HTR-8/SVneo (cell line): ENCODE results near the gene NRIP1.

Experiments used
- DNase-seq: peaks from one replicate; pipeline ENCODE4 v3.0.0; 2011; ENCODE audit warnings: low spot score, mixed read lengths; ENCODE audit not compliant: insufficient read length
- FAIRE-seq: peaks from 2 replicates; lab custom pipeline; 2011; peaks lifted over from hg19 to GRCh38; lab: Jason Lieb, UNC

NRIP1 gene

DNA sequence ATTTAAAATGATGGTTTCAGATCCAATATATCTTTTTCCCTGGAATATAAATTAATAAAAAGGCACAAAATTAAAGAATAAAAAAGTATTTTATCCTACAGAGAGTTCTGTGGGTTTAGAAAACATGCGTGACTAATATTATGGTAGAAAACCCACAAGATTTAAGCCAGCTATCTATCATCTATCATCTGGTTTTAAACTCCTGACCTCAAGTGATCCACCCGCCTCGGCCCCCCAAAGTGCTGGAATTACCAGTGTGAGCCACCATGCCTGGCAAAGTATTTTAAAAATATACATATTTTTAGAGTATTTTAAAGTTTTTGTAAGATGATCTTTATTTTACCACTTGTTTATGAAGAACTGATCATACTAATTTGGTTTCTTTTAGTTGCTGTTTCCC is 79.5 kb downstream of the NRIP1 start:
- no peak for FAIRE-seq
- no peak for DNase-seq

DNA sequence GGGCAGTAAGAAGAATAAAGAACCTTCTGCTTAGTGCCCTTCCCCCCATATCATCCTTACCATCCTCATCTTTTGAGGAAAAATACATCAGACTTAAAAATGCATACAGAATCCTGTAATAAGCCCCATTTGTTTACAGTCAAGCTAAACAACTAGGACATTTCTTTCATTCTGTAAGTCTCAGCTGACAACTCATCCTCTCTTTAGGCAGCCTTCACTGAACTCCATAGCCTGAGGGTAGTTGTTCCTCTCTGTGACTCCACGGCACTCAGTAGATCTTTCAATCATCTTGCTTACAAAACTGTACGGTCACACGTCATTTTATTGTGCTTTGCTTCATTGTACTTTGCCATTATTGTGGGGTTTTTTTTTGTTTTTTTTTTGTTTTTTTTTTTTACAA is 82.5 kb downstream of the NRIP1 start:
- DNase-seq (no peak), FAIRE-seq (peak; percentile 31)

DNA sequence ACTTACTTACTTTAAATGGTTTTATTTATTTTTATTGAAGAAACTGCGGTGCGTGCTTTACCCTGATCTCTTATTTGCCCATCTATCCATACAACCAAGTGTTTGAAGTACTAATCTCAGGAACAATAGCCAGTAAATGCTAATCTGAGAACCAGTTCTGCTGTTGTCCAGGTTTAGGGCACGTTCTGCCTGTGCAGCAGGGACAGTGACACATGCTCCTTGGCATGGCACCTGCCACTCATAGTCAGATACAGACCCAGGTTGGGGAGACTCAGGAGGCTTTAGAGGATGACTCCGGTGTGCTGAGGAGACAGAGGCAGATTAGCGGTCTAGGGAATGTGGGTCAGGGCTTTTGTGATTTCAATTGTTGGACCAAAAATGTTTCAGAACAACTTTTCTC is 83.6 kb downstream of the NRIP1 start:
- FAIRE-seq (no peak), DNase-seq (no peak)

DNA sequence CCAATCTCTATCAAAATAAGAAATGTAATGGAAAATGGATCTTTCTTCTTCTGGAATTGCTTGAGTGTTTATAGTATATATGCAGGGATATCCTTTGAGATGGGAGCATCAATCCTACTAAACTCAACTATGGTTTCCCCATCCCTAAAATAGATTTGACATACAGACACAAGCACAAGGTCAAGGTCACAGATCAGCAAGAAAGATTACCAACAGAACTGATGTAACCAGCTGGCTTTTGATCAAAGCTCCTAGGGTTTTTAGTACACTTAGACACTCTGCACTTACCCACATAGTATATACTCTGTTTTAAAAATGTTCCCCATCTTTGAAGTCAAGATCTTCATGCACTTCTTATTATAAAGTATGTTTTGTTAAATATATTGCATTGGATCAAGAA is 85.5 kb downstream of the NRIP1 start:
- FAIRE-seq (no peak), DNase-seq (no peak)

DNA sequence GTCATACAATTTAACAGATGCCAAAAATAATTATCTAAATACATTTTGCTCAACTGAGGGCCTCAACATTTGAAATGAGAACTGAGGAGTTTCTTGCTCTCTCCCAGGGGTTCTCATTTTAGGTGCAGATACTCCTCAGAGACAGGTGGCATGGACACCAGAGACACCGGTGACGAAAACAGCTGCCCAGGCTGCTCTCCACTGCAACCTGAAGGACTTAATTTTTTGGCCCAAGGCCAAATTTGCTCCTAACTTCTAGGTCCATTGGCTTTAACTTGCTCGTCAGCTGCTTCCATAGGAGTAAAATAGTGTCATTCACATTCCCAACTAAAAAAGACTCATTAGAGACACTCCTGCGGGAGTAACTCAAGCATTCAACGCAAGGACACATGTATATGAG is 87.0 kb downstream of the NRIP1 start:
- FAIRE-seq, result no peak
- DNase-seq, result no peak

DNA sequence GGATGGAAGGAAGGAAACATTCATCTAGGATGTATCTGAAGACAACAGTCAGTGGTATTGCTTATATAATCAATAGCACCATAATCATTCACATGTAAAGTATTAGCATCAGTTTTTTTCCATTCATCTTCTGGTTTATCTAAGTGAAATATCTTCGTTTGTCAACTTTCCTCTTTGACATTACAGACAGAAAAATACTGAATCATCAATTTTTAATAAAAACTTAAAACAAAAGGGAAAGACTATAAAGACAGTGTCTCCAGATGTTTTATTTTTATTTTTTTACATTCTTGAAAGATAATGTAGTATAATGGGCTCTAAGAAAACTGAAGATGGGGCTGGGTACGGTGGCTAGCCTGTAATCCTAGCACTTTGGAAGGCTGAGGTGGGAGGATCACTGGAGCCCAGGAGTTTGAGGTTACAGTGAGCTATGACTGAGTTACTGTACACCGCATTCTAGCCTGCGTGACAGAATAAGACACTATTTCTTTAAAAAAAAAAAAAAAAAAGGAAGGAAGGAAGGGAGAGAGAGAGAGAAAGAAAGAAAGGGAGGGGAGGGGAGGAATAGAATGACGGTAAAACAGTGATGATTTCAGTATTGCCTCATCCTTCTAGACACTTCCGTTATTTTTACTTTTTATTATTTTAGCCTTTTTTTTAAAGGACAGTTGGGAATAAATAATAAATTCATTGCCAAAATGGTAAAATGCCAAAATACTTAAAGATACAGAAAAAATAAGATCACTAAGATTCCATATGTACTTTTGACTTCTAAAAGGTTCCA is 89.5 kb downstream of the NRIP1 start:
- FAIRE-seq (no peak), DNase-seq (no peak)

DNA sequence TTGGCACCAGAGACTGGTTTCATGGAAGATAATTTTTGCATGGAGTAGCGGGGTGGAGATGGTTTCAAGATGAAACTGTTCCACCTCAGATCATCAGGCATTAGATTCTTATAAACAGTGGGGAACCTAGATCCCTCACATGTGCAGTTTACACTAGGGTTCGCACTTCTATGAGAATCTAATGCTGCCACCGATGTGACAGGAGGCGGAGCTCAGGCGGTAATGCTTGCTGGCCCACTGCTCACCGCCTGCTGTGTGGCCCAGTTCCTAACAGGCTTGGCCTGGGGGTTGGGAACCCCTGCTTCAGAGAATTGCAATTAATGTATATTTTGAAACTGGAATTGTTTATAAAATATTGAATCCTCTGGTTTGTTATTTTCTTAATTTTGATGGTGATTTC is 92.1 kb downstream of the NRIP1 start:
- DNase-seq, result no peak
- FAIRE-seq, result no peak

DNA sequence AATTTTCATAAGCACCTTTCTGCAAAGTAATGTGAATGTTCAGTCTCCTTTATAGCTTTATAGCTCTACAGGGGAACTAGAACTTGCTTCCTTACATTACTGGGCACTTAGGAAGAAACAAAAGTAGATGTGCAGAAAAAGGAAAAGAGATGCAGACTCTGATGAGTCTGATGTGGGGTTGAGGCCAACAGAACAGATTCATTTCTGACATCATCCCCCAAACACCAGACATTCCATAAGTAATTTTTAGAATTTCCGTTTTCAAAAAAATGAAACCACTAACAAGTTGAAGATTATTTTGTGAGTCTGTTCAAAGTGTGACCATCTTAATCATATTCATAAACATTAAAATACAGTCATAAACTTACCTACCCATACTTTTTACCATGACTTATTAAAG is 96.0 kb downstream of the NRIP1 start:
- no peak for FAIRE-seq
- DNase-seq, result no peak

DNA sequence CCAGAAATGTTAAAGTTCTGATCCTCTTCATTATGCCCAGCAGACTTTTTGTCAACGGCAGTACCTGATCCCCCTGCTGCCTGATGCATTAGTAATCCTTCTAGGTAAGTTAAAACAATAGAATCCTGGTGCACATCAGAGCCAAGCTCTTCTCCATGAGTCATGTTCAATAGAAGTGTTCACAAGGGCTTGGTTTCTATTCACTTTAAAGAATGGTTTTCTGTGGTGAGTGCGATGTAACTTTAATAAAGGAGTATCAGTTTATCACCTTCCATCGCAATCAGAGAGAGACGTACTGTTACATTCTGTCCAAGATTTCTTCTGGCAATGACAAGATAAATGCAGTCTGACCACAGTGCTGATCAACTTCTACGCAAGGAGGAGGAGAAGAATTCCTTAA is 96.8 kb downstream of the NRIP1 start:
- FAIRE-seq, result no peak
- no peak for DNase-seq

DNA sequence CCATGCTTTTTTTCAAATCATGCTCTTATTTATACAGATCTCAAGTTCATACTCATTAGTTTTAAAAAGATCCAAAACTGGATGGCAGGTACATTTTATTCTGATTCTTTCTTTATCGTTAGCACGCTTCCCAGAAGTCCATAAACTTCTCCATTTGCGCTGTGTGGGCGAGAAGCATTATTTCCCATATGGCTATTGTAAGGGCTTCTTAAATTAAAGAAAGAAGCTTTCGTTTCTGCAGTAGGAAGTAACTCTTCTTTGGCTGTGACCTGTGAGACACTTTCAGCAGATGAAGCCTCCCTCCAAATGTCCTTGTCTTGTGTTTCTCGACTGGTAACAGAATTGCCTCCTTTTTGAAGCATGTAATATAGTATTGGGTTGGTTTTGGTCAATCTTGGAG is 100.2 kb downstream of the NRIP1 start:
- FAIRE-seq (no peak), DNase-seq (no peak)

DNA sequence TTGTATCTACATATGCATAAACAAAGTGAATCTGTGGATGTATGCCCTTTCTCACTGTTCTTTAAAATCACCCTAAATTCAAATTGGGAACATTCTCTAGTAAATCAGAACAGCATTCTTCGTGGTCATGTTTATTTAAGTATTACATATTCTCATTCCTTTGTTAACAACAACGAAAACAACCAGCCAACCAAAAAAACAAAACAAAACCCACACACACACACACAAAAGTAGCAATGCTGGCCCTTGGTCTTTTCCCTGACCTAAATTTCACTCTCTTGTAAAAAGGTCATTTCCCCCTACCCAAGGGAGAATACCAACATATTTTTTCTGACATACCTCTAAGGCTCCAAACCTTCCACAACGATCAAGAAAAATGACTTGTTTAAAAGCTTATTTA is 102.6 kb downstream of the NRIP1 start:
- DNase-seq, result no peak
- no peak for FAIRE-seq

DNA sequence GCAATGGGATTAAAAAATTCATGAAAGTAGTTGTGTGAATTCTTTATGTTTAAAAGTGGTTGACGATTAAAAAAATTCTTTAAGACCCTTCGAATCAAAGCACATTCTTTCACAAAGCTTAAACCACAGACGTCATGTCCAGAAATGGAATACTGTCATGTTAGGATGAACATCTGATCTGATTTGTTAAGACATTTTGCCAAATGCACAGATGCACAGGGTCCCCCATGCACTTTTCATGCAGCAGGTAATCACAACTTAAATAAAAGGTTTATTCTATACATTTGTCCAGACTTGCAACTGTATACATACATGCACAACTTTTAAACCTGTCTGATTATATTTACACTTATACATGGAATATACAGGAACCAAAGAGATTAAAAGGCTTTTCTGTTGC is 103.3 kb downstream of the NRIP1 start:
- DNase-seq, result no peak
- FAIRE-seq, result no peak

DNA sequence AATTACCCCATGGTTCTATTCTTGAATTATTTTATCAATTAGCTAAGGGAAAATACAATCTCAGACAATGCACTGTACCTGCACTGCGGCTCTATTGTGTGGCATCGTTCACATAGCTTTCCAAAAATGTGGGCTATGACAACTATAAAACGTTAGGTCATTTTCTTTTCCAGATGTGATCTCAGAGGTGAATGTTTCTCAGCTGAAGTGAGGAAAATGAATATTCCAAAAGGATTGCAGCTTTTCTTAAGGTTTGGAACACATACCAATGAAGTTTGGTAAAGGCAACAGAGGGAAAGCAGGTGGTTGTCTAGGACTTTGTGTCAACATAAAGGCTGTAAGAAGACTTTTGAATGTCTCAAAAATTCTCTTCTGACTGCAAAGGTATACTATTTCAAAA is 105.5 kb downstream of the NRIP1 start:
- DNase-seq (no peak), FAIRE-seq (no peak)

DNA sequence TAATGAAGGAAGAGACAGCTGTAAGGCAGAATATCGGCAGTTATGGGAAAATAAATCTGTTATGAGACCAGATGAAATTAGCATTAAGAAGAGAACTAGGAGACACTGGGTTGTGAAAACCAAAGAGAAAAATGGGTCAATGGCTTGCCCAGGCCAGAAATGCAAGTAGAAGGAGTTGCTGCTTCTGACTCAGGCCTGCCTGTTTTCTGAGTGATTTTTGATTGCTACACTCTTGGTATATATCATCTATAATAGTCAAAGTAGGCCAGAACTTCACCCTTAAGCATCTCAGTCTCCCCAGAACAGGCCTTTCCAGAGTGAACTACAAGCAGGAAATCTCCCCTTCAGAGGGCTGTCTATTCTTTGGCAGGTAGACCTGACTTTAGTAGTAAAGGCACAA is 107.0 kb downstream of the NRIP1 start:
- FAIRE-seq (no peak), DNase-seq (no peak)

DNA sequence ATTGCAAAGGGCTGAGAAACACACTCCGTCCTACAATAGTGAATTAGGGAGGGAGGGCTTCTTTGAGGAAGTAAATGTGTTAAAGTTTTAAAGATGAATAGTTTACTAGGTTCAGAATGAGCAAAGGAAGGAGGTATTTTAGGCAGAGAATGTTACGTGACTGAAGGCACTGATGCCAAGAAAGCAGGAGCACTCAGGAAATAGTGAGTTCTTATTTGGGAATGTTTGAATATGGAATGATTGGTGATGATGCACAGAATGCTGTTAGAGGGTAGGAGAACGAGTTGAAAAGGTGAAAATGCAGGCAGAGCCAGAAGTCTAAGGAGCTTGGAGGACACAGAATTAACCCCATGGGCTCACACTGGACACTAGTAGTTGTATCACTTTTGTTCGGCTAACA is 108.0 kb downstream of the NRIP1 start:
- FAIRE-seq (peak; percentile 65), DNase-seq (peak; percentile 10)

DNA sequence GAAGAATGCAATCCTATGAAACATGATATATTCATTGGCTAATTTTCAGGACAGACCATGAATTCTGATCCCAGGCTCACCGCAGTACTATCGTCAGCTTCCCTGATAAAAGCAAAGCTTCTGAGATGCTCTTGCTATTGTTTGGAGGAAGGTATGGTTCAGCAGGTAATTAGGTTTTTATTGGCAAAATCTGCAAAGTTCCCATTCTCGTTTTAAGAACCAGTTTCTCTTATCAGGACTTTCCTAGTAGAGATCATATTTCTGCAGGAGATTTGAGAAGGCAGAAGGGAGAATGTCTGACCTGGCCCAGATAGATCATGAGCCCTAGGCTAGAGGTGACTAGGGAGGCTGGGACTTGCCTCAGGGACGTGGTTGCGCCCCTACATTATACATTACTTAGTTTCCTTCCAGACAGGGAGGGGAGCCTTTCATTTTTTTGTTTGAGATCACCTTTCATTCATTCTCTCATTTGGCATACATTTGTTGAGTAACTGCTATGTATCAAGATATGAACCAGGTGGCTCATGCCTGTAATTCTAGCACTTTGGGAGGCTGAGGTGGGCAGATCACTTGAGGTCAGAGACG is 108.8 kb downstream of the NRIP1 start:
- DNase-seq, result no peak
- FAIRE-seq, result no peak

DNA sequence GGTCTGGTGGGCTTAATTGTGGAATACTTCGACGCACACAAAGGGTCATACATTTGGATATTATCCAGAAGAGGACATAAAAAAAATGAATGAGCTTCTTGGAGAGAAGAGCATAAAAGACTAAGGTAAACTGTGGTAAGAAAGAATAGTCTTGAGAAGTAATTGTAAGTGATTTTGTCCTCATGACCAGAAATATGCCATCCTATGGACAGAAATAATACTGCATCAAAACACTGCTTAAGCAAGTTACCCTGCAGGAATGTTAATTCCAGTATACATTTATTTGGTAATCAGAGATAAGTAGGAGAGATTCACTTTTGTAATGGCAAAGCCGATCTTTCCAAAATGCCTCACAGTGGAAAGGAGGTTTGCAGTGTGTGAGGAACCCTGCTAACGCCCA is 111.9 kb downstream of the NRIP1 start:
- FAIRE-seq (no peak), DNase-seq (no peak)

DNA sequence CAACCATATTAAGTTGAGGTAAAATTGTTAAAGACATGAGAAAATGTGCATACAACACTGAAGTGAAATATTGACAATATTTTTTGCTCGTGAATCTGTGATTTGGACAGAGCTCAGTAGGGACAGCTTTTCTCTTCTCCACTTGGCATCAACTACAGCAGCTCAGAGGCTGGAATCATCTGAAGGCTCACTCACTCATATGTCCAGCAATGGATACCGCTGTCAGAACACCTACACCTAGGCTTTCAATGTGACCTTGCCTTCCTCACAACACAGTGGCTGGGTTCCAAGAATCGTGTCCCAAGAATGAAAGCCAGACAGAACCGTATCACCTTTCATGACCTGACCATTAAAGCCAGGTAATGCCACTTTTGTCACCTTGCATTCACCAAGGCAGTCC is 115.2 kb downstream of the NRIP1 start:
- FAIRE-seq (no peak), DNase-seq (no peak)

DNA sequence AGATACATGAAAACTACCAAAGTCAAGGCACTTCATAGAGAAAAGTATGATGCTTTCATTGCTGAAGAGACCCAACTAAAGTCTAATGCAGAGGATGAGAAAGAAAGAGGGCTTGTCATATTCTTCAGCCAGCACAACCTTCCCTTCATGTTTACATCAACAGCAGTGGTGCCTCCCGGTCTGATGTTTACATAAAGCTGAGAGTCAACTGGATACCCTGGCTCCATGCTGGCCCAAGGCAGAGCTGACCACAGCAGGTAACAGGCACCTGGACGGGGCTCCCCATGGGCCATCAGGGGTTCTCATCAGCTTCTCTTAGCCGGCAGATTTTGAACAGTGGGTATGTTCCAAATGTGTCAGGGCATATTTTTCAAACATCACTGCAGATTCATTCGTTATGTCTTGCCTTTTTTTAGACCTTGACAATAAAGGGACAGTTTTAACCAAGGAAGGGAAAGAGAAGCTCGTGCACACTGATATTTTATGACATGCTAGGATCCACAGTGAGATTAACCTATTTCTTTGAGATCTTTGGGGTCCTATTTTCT is 117.1 kb downstream of the NRIP1 start:
- no peak for DNase-seq

DNA sequence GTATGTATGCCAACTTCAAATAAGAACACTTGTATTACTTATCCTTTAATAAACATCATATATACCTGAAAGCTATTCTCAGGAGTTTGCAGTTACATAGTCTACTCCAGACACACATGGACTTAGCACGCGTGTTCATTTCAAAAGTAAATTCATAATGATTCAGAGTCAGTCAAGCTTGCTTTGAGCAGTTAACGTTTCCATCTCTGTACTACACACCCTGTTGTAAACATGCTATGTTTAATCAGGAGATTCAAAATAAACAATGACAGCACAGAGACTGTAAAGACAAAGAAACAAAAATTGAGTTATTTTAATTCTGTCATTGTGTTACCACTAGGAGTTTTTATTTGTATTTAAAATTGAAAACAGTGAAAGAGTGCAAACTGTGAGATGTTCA is 119.6 kb downstream of the NRIP1 start:
- FAIRE-seq (no peak), DNase-seq (no peak)

More for the DNA sequence above, 117.1 kb downstream of the NRIP1 start:
- no peak for FAIRE-seq

DNA sequence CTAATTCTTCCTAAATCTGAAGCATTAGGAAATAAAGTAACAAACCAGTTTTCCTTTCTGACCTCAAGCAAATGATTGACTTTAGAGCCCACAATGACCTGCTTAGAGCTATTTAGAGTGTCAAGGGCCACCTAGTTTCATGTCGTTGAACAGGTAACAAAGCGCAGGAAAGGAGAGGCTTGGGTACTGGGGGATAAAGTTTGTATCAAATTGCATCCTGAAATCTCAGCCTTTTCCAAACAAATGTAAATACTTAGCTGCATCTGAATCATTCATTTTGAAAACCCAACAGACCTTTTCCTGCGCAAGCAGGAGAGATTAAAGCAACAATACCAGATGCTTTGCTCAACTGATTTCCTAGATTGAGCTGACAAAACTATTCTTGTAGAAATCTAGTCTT is 121.2 kb downstream of the NRIP1 start:
- FAIRE-seq, result no peak

More for the DNA sequence above, 121.2 kb downstream of the NRIP1 start:
- no peak for DNase-seq
